Colonic mucosa (tissue), 4 donors: ENCODE data around the gene SFMBT2. TPM values are rescaled to one million over a fixed set of nuclear protein-coding genes. Genes with fewer than 3 reads are reported as not detected.

ENCODE experiments used
- DNase-seq: peaks from one replicate; pipeline ENCODE4 v3.0.0-alpha.2; 2020
- H3K27ac ChIP-seq: fragments of 200-600 bp; one replicate; pipeline ENCODE4 v1.8.0; 2021
- H3K27me3 ChIP-seq: fragments of 200-600 bp; one replicate; pipeline ENCODE4 v1.8.0; 2021
- H3K36me3 ChIP-seq: fragments of 200-600 bp; one replicate; pipeline ENCODE4 v1.8.0; 2021
- H3K4me1 ChIP-seq: fragments of 200-600 bp; one replicate; pipeline ENCODE4 v1.8.0; 2021; ENCODE audit warnings: mild to moderate bottlenecking
- H3K4me3 ChIP-seq: fragments of 200-600 bp; one replicate; pipeline ENCODE4 v1.8.0; 2021
- H3K9ac ChIP-seq, 2 donors: one replicate each; pipeline ENCODE4 v1.7.0; 2013; ENCODE audit warnings: control low read depth in 2 of 2, low read depth in 2 of 2, low read length in 2 of 2
- H3K9me3 ChIP-seq: fragments of 200-600 bp; one replicate; pipeline ENCODE4 v1.8.0; 2021
- CTCF ChIP-seq: fragments of 200-600 bp; IDR thresholded peaks from one replicate; pipeline ENCODE4 v1.8.0; 2022; ENCODE audit warnings: antibody characterized with exemption, mild to moderate bottlenecking
- intact Hi-C: fragments of 100-400 bp; cut with DNase I; formaldehyde crosslinking; loops from one replicate; pipeline ENCODE4 v1.14.1; 2022
- total RNA-seq, 2 donors: library from RNA; stranded (reverse); fragmentation: NEBNext Ultra II Directional in 1 of 2; extraction: Animal tissue kit (Norgen Biotek cat#: 25700) in 1 of 2; gene quantifications; one replicate each; pipeline ENCODE4 v1.2.1, GENCODE V29; 2021
- donor health status: healthy.
- donor health status: DM: no; HTN: no; CAD: no.
- donor health status: DM: no; HTN: no; CAD: no.

Gene SFMBT2
- total RNA-seq, 2 donors from 2014 or later: 2.3 to 3.5 TPM

- intact Hi-C loops: no loop called here
- no peak overlapping the region for H3K27ac ChIP-seq
- no peak for TF ChIP-seq CTCF
- no peaks in the 10 kb centered on the region for H3K4me1 ChIP-seq
- DNase-seq: no peak
- H3K4me3 ChIP-seq: no peak overlapping the region
- H3K9me3 ChIP-seq: no peaks in the 10 kb centered on the region
- no peak overlapping the region for H3K9ac ChIP-seq
- no peaks in the 10 kb centered on the region for H3K36me3 ChIP-seq
- H3K27me3 ChIP-seq: no peaks in the 10 kb centered on the region
Observed at GRCh38 chr10:7248148-7248547, 162.7 kb downstream of the SFMBT2 start.

GRCh38 chr10:7245505-7245904 is 165.3 kb downstream of the SFMBT2 start:
- Histone ChIP-seq H3K36me3 (no peaks in the 10 kb centered on the region), H3K9me3 (no peaks in the 10 kb centered on the region), H3K4me3 (no peak overlapping the region), H3K27me3 (no peaks in the 10 kb centered on the region), H3K9ac (no peak overlapping the region), H3K27ac (no peak overlapping the region), H3K4me1 (no peaks in the 10 kb centered on the region)
- TF ChIP-seq CTCF: no peak
- intact Hi-C loops: no loop called here
- no peak for DNase-seq

- no peaks in the 10 kb centered on the region for H3K27me3 ChIP-seq
- H3K4me3 ChIP-seq: no peak overlapping the region
- intact Hi-C loops: no loop called here
- DNase-seq: no peak
- no peak for TF ChIP-seq CTCF
- H3K9ac ChIP-seq: no peak overlapping the region
- H3K27ac ChIP-seq: no peak overlapping the region
- no peaks in the 10 kb centered on the region for H3K9me3 ChIP-seq
- no peaks in the 10 kb centered on the region for H3K36me3 ChIP-seq
- no peaks in the 10 kb centered on the region for H3K4me1 ChIP-seq
Observed at GRCh38 chr10:7243873-7244272, 167.0 kb downstream of the SFMBT2 start.

- Histone ChIP-seq H3K9ac (no peak overlapping the region), H3K27me3 (no peaks in the 10 kb centered on the region), H3K9me3 (no peaks in the 10 kb centered on the region), H3K27ac (no peak overlapping the region), H3K4me1 (no peaks in the 10 kb centered on the region), H3K4me3 (no peak overlapping the region), H3K36me3 (no peaks in the 10 kb centered on the region)
- intact Hi-C loops: no loop called here
- DNase-seq: no peak
- no peak for TF ChIP-seq CTCF
Observed at GRCh38 chr10:7243139-7243538, 167.7 kb downstream of the SFMBT2 start.

GRCh38 chr10:7239312-7239985 is 171.4 kb downstream of the SFMBT2 start:
- no peak for TF ChIP-seq CTCF
- H3K27me3 ChIP-seq: no peaks in the 10 kb centered on the region
- intact Hi-C loops: no loop called here
- H3K9ac ChIP-seq: no peak overlapping the region
- no peaks in the 10 kb centered on the region for H3K36me3 ChIP-seq
- no peak overlapping the region for H3K4me3 ChIP-seq
- DNase-seq: no peak
- H3K4me1 ChIP-seq: no peaks in the 10 kb centered on the region
- no peaks in the 10 kb centered on the region for H3K9me3 ChIP-seq
- no peak overlapping the region for H3K27ac ChIP-seq
